AG10803 (cell line): ENCODE measurements around the gene IRF5.

Source experiments
- DNase-seq: peaks from one replicate; pipeline ENCODE4 v3.0.0; 2010; ENCODE audit warnings: low read depth
- H3K4me3 ChIP-seq: 2 replicates; pipeline ENCODE4 v1.5.1; 2011; ENCODE audit warnings: mild to moderate bottlenecking, low read length, control low read depth
- CTCF ChIP-seq: conservative IDR thresholded peaks from 2 replicates; pipeline ENCODE4 v1.5.1; 2011; ENCODE audit warnings: mild to moderate bottlenecking, low read length, control low read depth, inconsistent platforms

Gene IRF5

GRCh38 chr7:128962899-128963298, 25.2 kb downstream of the IRF5 start:
- no peak for TF ChIP-seq CTCF
- no peak overlapping the region for H3K4me3 ChIP-seq
- DNase-seq, result no peak

GRCh38 chr7:128963327-128963757, 25.6 kb downstream of the IRF5 start:
- TF ChIP-seq CTCF, result no peak
- no peak for DNase-seq
- H3K4me3 ChIP-seq, result no peak overlapping the region

DNA sequence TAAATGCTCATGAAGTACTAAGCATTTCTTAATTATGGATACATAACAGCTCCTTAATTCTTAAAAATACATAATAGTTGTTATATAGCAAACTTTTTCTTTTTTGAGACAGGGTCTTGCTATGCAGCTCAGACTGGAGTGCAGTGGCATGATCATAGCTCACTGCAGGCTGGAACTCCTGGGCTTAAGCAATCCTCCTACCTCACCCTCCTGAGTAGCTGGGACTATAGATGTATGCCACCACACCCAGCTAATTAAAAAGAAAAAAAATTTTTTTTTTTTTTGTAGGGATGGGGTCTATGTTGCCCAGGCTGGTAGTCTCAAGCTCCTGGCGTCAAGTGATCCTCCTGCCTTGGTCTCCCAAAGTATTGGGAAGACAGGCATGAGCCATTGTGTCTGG, 30.9 kb downstream of the IRF5 start:
- no peak for TF ChIP-seq CTCF
- DNase-seq, result no peak
- H3K4me3 ChIP-seq, result no peak overlapping the region

GRCh38 chr7:128974241-128974934, 36.7 kb downstream of the IRF5 start:
- no peak for DNase-seq
- H3K4me3 ChIP-seq, result no peak overlapping the region
- TF ChIP-seq CTCF, result no peak

GRCh38 chr7:128982105-128982504, 44.4 kb downstream of the IRF5 start:
- H3K4me3 ChIP-seq, result no peak overlapping the region
- TF ChIP-seq CTCF, result no peak
- no peak for DNase-seq

- DNase-seq, result no peak
- H3K4me3 ChIP-seq, result no peak overlapping the region
- TF ChIP-seq CTCF, result no peak
These were observed 47.9 kb downstream of the IRF5 start for GRCh38 chr7:128985660-128986059.

DNA sequence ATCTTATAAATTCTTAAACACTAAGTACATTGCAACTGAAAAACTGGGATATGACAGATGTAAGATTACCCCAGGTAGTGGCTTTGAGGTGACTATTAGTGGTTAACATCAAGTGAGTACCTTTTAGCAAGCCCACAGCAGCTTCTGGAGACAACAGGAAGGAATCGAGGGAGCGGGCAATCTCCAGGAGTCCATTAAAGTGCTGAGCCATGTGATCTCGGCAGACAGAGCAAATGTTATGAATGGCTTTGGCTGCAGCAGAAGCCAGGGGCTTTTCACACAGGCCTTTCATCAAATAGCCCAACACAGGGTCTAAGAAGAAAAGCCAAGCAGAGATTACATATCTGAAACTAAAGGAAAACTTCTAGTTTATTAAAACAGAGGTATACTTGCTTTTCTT, 48.9 kb downstream of the IRF5 start:
- H3K4me3 ChIP-seq, result no peak overlapping the region
- TF ChIP-seq CTCF, result no peak
- DNase-seq, result no peak
